SK-N-SH (cell line): ENCODE data around the gene MOBP. TPM values are rescaled to one million over a fixed set of nuclear protein-coding genes. Genes with fewer than 3 reads are reported as not detected.

ENCODE experiments used
- CTCF ChIA-PET: fragments of 300-600, 350-600 bp; formaldehyde crosslinking; extraction: SDS; loops from one replicate; lab custom pipeline; 2021; lab: Yijun Ruan, JAX
- POLR2A ChIA-PET: fragments of 350-600 bp; sonication (Branson Sonifier 250); formaldehyde crosslinking; extraction: SDS; loops from one replicate; lab custom pipeline; 2020; ENCODE audit warnings: antibody characterized with exemption, inconsistent platforms; lab: Yijun Ruan, JAX
- DNase-seq: peaks from one replicate; pipeline ENCODE4 v3.0.0; 2012
- H2AFZ ChIP-seq: fragments of 200-600 bp; sonication (generic); 2 replicates; pipeline ENCODE4 v1.8.1; 2016; ENCODE audit warnings: antibody characterized with exemption, mild to moderate bottlenecking, low read depth
- H3F3A ChIP-seq: fragments of 200-600 bp; sonication (generic); replicated peaks from 2 replicates; pipeline ENCODE3; 2016; ENCODE audit warnings: antibody characterized with exemption, mild to moderate bottlenecking; ENCODE audit not compliant: insufficient read depth
- H3K27ac ChIP-seq, 2 experiments: fragments of 200-500 bp in 1 of 2; fragments of 200-600 bp in 1 of 2; sonication (Bioruptor generic) in 1 of 2; sonication (generic), shearing (Covaris generic) in 1 of 2; 2 replicates each; pipeline versions ENCODE4 v1.5.1 to v1.6.1; 2014 to 2016; ENCODE audit warnings: low read depth in 2 of 2, inconsistent platforms in 1 of 2, low read length in 1 of 2, mild to moderate bottlenecking in 1 of 2, mixed read lengths in 1 of 2
- H3K27me3 ChIP-seq: fragments of 200-600 bp; sonication (generic), shearing (Covaris generic); 2 replicates; pipeline ENCODE4 v1.6.1; 2016; ENCODE audit warnings: mixed run types; ENCODE audit not compliant: insufficient read depth
- H3K36me3 ChIP-seq, 2 experiments: fragments of 200-500 bp in 1 of 2; fragments of 200-600 bp in 1 of 2; sonication (Bioruptor generic) in 1 of 2; sonication (generic) in 1 of 2; replicated peaks in 1 of 2; 2 replicates each; pipeline versions ENCODE3 to v1.5.1; 2014 to 2016; ENCODE audit warnings: low read length in 1 of 2, mild to moderate bottlenecking in 1 of 2; ENCODE audit not compliant: insufficient read depth in 2 of 2, control insufficient read depth in 1 of 2
- H3K4me1 ChIP-seq, 2 experiments: fragments of 200-500 bp in 1 of 2; fragments of 200-600 bp in 1 of 2; sonication (Bioruptor generic) in 1 of 2; sonication (generic), shearing (Covaris generic) in 1 of 2; 2 replicates each; pipeline versions ENCODE4 v1.5.1 to v1.6.1; 2014 to 2016; ENCODE audit warnings: low read depth in 1 of 2, low read length in 1 of 2, mixed run types in 1 of 2; ENCODE audit not compliant: insufficient read depth in 2 of 2, control insufficient read depth in 1 of 2
- H3K4me2 ChIP-seq: fragments of 200-600 bp; sonication (generic), shearing (Covaris generic); 2 replicates; pipeline ENCODE4 v1.6.1; 2017; ENCODE audit warnings: mixed run types
- H3K4me3 ChIP-seq, 2 experiments: fragments of 200-500 bp in 1 of 2; fragments of 200-600 bp in 1 of 2; sonication (Bioruptor generic) in 1 of 2; sonication (generic), shearing (Covaris generic) in 1 of 2; 2 replicates each; pipeline versions ENCODE4 v1.5.1 to v1.8.1; 2014 to 2016; ENCODE audit warnings: low read depth in 2 of 2, inconsistent platforms in 1 of 2, low read length in 1 of 2, mild to moderate bottlenecking in 1 of 2, mixed read lengths in 1 of 2, moderate library complexity in 1 of 2
- H3K79me2 ChIP-seq: fragments of 200-600 bp; sonication (generic); 2 replicates; pipeline ENCODE4 v1.8.1; 2017; ENCODE audit warnings: mild to moderate bottlenecking; ENCODE audit not compliant: insufficient read depth
- H3K9ac ChIP-seq: fragments of 200-600 bp; sonication (generic); 2 replicates; pipeline ENCODE4 v1.6.1; 2017; ENCODE audit warnings: mixed run types
- H3K9me2 ChIP-seq: fragments of 200-600 bp; sonication (generic); 2 replicates; pipeline ENCODE4 v1.6.1; 2017; ENCODE audit warnings: mixed run types
- H3K9me3 ChIP-seq: fragments of 200-600 bp; sonication (generic); 2 replicates; pipeline ENCODE4 v1.6.1; 2017; ENCODE audit warnings: mixed run types, mild to moderate bottlenecking, moderate library complexity
- H4K20me1 ChIP-seq: fragments of 200-600 bp; sonication (generic); 2 replicates; pipeline ENCODE4 v1.6.1; 2017; ENCODE audit warnings: mild to moderate bottlenecking, mixed run types; ENCODE audit not compliant: insufficient read depth
- CHD2 ChIP-seq: fragments of 150-350 bp; IDR thresholded peaks from 2 replicates; pipeline ENCODE4 v1.6.1; 2018; ENCODE audit warnings: low read length; ENCODE audit not compliant: partially characterized antibody
- ELF1 ChIP-seq: IDR thresholded peaks from 2 replicates; pipeline ENCODE4 v1.4.0; 2012
- EP300 ChIP-seq, 2 experiments: IDR thresholded peaks; 2 replicates each; pipeline versions ENCODE4 v1.4.0 to v1.6.1; 2012; ENCODE audit warnings: borderline replicate concordance in 1 of 2, low read depth in 1 of 2, low read length in 1 of 2
- FOSL2 ChIP-seq: IDR thresholded peaks from 2 replicates; pipeline ENCODE4 v1.4.0; 2012; ENCODE audit warnings: low read depth, mild to moderate bottlenecking, moderate library complexity, borderline replicate concordance
- FOXJ3 ChIP-seq: sonication (generic); formaldehyde crosslinking; IDR thresholded peaks from 2 replicates; pipeline ENCODE4 v1.5.1; 2020; ENCODE audit warnings: mild to moderate bottlenecking, missing genetic modification reagents
- GABPA ChIP-seq: IDR thresholded peaks from 2 replicates; pipeline ENCODE4 v1.4.0; 2012; ENCODE audit warnings: low read depth, mild to moderate bottlenecking
- GATA2 ChIP-seq: sonication (generic); formaldehyde crosslinking; IDR thresholded peaks from 2 replicates; pipeline ENCODE4 v1.5.0; 2020; ENCODE audit warnings: mild to moderate bottlenecking, missing genetic modification reagents
- JUND ChIP-seq: IDR thresholded peaks from 2 replicates; pipeline ENCODE4 v1.4.0; 2012
- NFIC ChIP-seq: IDR thresholded peaks from 2 replicates; pipeline ENCODE4 v1.4.0; 2012; ENCODE audit warnings: borderline replicate concordance
- RFX5 ChIP-seq: IDR thresholded peaks from 2 replicates; pipeline ENCODE4 v1.6.1; 2012; ENCODE audit warnings: mild to moderate bottlenecking, improper control_type of control experiment, low read length
- TAF1 ChIP-seq: IDR thresholded peaks from 2 replicates; pipeline ENCODE4 v1.6.1; 2012; ENCODE audit warnings: low read depth, mild to moderate bottlenecking, low read length, moderate library complexity, borderline replicate concordance
- TCF12 ChIP-seq: IDR thresholded peaks from 2 replicates; pipeline ENCODE4 v1.4.0; 2012
- USF1 ChIP-seq: IDR thresholded peaks from 2 replicates; pipeline ENCODE4 v1.4.0; 2012; ENCODE audit warnings: low read depth, borderline replicate concordance
- YY1 ChIP-seq: IDR thresholded peaks from 2 replicates; pipeline ENCODE4 v1.4.0; 2012; ENCODE audit warnings: low read depth, mild to moderate bottlenecking
- WGBS: methylation state at CpG from one replicate; pipeline ENCODE4 v1.1.6; 2017; ENCODE audit warnings: low lambda C conversion rate; 5-methylcytosine and 5-hydroxymethylcytosine counted together
- polyA plus RNA-seq, 3 experiments: library from polyadenylated mRNA; depleted of rRNA; stranded (reverse); fragments of >200 nt; gene quantifications; 2 replicates each; pipeline ENCODE4 v1.2.3, GENCODE V29; 2012
- TF ChIP-seq, protein P1 (sequence below): fragments of 150-350 bp; IDR thresholded peaks from 2 replicates; pipeline ENCODE4 v1.6.1; 2017; ENCODE audit warnings: antibody characterized with exemption, low read length, low read depth, borderline replicate concordance
- TF ChIP-seq, protein P2 (sequence below): IDR thresholded peaks from 2 replicates; pipeline ENCODE4; 2012
- TF ChIP-seq, protein P3 (sequence below): IDR thresholded peaks from 2 replicates; pipeline ENCODE4 v1.6.1; 2012; ENCODE audit warnings: mild to moderate bottlenecking, low read depth, low read length, moderate library complexity

The MOBP gene
- polyA plus RNA-seq, 1 of the 3 experiments (the other 2 are of a cell fraction), result not detected

GRCh38 chr3:39531066-39531465, 63.6 kb downstream of the MOBP start (continued):
- TF ChIP-seq, protein P1, sequence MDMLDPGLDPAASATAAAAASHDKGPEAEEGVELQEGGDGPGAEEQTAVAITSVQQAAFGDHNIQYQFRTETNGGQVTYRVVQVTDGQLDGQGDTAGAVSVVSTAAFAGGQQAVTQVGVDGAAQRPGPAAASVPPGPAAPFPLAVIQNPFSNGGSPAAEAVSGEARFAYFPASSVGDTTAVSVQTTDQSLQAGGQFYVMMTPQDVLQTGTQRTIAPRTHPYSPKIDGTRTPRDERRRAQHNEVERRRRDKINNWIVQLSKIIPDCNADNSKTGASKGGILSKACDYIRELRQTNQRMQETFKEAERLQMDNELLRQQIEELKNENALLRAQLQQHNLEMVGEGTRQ, result no peak

DNA sequence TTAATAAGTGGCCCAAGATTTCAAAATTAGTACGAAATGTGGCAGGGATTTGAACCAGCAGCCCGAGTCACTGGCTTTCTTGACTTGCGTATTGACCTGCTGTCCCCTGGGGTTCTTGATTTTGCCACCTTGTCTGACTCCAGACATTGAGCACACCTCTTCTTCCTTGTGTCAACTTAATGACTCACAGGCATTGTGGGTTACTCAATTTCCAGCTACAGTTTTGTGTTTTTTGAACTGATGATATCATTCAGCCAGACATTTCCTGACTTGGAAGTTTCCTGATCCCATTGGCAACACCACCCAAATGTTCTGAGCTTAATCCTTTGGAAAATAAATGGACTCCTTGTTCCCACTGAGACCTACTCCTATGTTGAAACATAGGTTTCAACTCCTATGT, 64.2 kb downstream of the MOBP start:
- no peak overlapping the region for H3K27ac ChIP-seq
- no peaks in the 10 kb centered on the region for H3K9me2 ChIP-seq
- H3K4me1 ChIP-seq, result peaks cover 0 to 6% of the 10 kb centered on the region in 2 experiments; a peak in 1 of 4 replicates
- H3K27me3 ChIP-seq, result no peaks in the 10 kb centered on the region
- peak; percentile 41; the same call in 1 of the 2 replicates for TF ChIP-seq TCF12
- no peak for TF ChIP-seq EP300 (IDR thresholded peaks at IDR 0.05; ENCODE audit: borderline replicate concordance in 1 of 2, low read depth in 1 of 2, low read length in 1 of 2)
- no peak for TF ChIP-seq RFX5
- TF ChIP-seq JUND, result no peak
- TF ChIP-seq FOXJ3 (CRISPR knock-in tag), result no peak
- no peak for TF ChIP-seq USF1
- 0 out of 2 replicates have a peak, but pooled peaks have one; percentile 9 for TF ChIP-seq FOSL2
- no peak for TF ChIP-seq YY1
- TF ChIP-seq, protein P2, sequence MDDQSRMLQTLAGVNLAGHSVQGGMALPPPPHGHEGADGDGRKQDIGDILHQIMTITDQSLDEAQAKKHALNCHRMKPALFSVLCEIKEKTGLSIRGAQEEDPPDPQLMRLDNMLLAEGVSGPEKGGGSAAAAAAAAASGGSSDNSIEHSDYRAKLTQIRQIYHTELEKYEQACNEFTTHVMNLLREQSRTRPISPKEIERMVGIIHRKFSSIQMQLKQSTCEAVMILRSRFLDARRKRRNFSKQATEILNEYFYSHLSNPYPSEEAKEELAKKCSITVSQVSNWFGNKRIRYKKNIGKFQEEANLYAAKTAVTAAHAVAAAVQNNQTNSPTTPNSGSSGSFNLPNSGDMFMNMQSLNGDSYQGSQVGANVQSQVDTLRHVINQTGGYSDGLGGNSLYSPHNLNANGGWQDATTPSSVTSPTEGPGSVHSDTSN, result 0 out of 2 replicates have a peak, but pooled peaks have one; percentile 6
- no peak for TF ChIP-seq TAF1
- no peak for TF ChIP-seq ELF1
- no peak for TF ChIP-seq CHD2
- TF ChIP-seq GABPA, result no peak
- TF ChIP-seq, protein P1, result no peak
- TF ChIP-seq NFIC, result no peak
- TF ChIP-seq, protein P3, sequence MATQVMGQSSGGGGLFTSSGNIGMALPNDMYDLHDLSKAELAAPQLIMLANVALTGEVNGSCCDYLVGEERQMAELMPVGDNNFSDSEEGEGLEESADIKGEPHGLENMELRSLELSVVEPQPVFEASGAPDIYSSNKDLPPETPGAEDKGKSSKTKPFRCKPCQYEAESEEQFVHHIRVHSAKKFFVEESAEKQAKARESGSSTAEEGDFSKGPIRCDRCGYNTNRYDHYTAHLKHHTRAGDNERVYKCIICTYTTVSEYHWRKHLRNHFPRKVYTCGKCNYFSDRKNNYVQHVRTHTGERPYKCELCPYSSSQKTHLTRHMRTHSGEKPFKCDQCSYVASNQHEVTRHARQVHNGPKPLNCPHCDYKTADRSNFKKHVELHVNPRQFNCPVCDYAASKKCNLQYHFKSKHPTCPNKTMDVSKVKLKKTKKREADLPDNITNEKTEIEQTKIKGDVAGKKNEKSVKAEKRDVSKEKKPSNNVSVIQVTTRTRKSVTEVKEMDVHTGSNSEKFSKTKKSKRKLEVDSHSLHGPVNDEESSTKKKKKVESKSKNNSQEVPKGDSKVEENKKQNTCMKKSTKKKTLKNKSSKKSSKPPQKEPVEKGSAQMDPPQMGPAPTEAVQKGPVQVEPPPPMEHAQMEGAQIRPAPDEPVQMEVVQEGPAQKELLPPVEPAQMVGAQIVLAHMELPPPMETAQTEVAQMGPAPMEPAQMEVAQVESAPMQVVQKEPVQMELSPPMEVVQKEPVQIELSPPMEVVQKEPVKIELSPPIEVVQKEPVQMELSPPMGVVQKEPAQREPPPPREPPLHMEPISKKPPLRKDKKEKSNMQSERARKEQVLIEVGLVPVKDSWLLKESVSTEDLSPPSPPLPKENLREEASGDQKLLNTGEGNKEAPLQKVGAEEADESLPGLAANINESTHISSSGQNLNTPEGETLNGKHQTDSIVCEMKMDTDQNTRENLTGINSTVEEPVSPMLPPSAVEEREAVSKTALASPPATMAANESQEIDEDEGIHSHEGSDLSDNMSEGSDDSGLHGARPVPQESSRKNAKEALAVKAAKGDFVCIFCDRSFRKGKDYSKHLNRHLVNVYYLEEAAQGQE, result no peak
- TF ChIP-seq GATA2 (CRISPR knock-in tag), result no peak
- H4K20me1 ChIP-seq, result no peaks in the 10 kb centered on the region
- H3K9me3 ChIP-seq, result no peaks in the 10 kb centered on the region
- H3F3A ChIP-seq, result no peaks in the 10 kb centered on the region
- ChIA-PET POLR2A (no interaction called here), CTCF (interaction anchor here (1.1 to 3.9 kb wide), 4 partner anchors 10 to 648 kb away, joined by 3 to 18 read pairs (median 6); no protein-coding TSS in a partner anchor)
- H3K4me2 ChIP-seq, result no peak overlapping the region
- no peaks in the 10 kb centered on the region for H3K36me3 ChIP-seq
- H3K4me3 ChIP-seq, result no peak overlapping the region
- H3K79me2 ChIP-seq, result no peaks in the 10 kb centered on the region
- H3K9ac ChIP-seq, result no peak overlapping the region
- H2AFZ ChIP-seq, result no peak overlapping the region
- DNase-seq, result no peak
- 63% methylated on average over 3 of the region's 3 CpGs for WGBS
